ENCODE results near the gene PTPRG. TPM values are rescaled to one million over a fixed set of nuclear protein-coding genes. Genes with fewer than 3 reads are reported as not detected.

The PTPRG gene
- polyA plus RNA-seq, 1 donor (not counting 4 experiments of a cell fraction or from before 2014, with no cell fraction given): 12.1 TPM

- H3K27ac ChIP-seq (ENCODE audit: control insufficient read depth, insufficient read depth, low read length): no peak overlapping the region
- no peaks in the 10 kb centered on the region for H3K79me2 ChIP-seq (ENCODE audit: control insufficient read depth, insufficient read depth, low read length)
- H4K20me1 ChIP-seq (ENCODE audit: control insufficient read depth, extremely low read depth, insufficient read depth, low read length): no peaks in the 10 kb centered on the region
- peaks cover 0 to 5% of the 10 kb centered on the region in 2 experiments for H3K36me3 ChIP-seq (ENCODE audit: control insufficient read depth in 2 of 2, extremely low read depth in 1 of 2, insufficient read depth in 2 of 2, low read length in 2 of 2)
- FAIRE-seq (no peak), DNase-seq (ENCODE audit: low read depth, low spot score) (no peak)
- no peak overlapping the region for H2AFZ ChIP-seq (ENCODE audit: control insufficient read depth, low read length)
- no peaks in the 10 kb centered on the region for H3K27me3 ChIP-seq (ENCODE audit: control insufficient read depth, extremely low read depth, insufficient read depth, low read length)
- TF ChIP-seq, protein P1, sequence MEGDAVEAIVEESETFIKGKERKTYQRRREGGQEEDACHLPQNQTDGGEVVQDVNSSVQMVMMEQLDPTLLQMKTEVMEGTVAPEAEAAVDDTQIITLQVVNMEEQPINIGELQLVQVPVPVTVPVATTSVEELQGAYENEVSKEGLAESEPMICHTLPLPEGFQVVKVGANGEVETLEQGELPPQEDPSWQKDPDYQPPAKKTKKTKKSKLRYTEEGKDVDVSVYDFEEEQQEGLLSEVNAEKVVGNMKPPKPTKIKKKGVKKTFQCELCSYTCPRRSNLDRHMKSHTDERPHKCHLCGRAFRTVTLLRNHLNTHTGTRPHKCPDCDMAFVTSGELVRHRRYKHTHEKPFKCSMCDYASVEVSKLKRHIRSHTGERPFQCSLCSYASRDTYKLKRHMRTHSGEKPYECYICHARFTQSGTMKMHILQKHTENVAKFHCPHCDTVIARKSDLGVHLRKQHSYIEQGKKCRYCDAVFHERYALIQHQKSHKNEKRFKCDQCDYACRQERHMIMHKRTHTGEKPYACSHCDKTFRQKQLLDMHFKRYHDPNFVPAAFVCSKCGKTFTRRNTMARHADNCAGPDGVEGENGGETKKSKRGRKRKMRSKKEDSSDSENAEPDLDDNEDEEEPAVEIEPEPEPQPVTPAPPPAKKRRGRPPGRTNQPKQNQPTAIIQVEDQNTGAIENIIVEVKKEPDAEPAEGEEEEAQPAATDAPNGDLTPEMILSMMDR (optimal IDR thresholded peaks at IDR 0.05 in 1 of 3, IDR thresholded peaks at IDR 0.05 in 1 of 3, conservative IDR thresholded peaks at IDR 0.05 in 1 of 3; ENCODE audit: extremely low read depth in 1 of 3, insufficient read depth in 2 of 3, low read length in 3 of 3): peak; percentile 16 to 31 (median 20)
- no peak for TF ChIP-seq EZH2 (IDR thresholded peaks at IDR 0.05; ENCODE audit: low read length)
- H3K9me3 ChIP-seq (ENCODE audit: control insufficient read depth, low read depth, low read length): no peaks in the 10 kb centered on the region
- no peaks in the 10 kb centered on the region for H3K9me1 ChIP-seq (ENCODE audit: control insufficient read depth, extremely low read depth, insufficient read depth, low read length)
- no peak overlapping the region for H3K9ac ChIP-seq (ENCODE audit: control insufficient read depth, extremely low read depth, insufficient read depth, low read length)
- H3K4me2 ChIP-seq (ENCODE audit: control insufficient read depth, extremely low read depth, insufficient read depth, low read depth, low read length): no peak overlapping the region
- dilution Hi-C loops (cut with MboI; ENCODE audit: extremely low pct_ligation_motif_present, low sequenced_read_pairs): no loop called here
- no peaks in the 10 kb centered on the region for H3K4me1 ChIP-seq (ENCODE audit: control insufficient read depth, extremely low read depth, insufficient read depth, low read length)
- no peak overlapping the region for H3K4me3 ChIP-seq (ENCODE audit: control insufficient read depth in 2 of 3, extremely low read depth in 1 of 3, insufficient read depth in 2 of 3, low read depth in 1 of 3, low read length in 3 of 3)
These were observed 625.7 kb downstream of the PTPRG start for GRCh38 chr3:62187022-62187431.

DNA sequence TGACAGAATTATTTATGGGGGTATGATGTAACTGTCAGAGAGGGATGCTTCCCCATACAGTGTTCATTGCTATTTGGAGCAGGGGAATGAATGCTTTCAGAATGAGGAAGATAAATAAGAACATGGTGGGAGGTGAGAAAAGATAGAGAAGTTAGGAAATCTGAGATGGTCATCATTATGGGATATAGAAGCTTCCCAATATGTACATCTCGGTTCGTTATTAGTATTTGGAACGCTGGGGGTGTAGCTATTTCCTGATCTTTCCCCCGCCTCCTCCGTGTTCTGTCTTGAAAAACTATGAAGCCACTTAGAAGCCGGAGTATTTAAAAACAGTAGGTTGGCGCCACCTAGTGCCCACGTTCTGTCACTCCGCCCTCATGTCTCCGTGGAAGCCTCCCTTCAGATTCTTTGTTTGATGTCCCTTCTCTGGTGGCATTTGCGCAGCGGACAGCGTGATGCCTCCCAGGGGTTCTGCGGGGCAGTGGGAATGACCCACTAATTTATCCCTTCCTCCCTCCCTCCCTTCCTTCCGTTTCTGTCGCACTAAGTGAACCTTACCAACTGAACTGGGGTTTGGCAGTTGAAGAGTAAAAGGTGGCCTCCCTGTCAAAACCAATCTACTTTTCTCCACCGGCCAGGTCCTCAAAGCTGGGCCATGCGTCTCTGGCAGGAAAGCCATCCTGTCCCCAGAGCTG is 627.5 kb downstream of the PTPRG start:
- Histone ChIP-seq H3K36me3 (ENCODE audit: control insufficient read depth in 2 of 2, extremely low read depth in 1 of 2, insufficient read depth in 2 of 2, low read length in 2 of 2) (peaks cover 0 to 5% of the 10 kb centered on the region in 2 experiments), H3K79me2 (ENCODE audit: control insufficient read depth, insufficient read depth, low read length) (no peaks in the 10 kb centered on the region), H3K4me1 (ENCODE audit: control insufficient read depth, extremely low read depth, insufficient read depth, low read length) (no peaks in the 10 kb centered on the region), H3K9me1 (ENCODE audit: control insufficient read depth, extremely low read depth, insufficient read depth, low read length) (no peaks in the 10 kb centered on the region), H2AFZ (ENCODE audit: control insufficient read depth, low read length) (no peak overlapping the region), H4K20me1 (ENCODE audit: control insufficient read depth, extremely low read depth, insufficient read depth, low read length) (no peaks in the 10 kb centered on the region), H3K9me3 (ENCODE audit: control insufficient read depth, low read depth, low read length) (no peaks in the 10 kb centered on the region), H3K4me2 (ENCODE audit: control insufficient read depth, extremely low read depth, insufficient read depth, low read depth, low read length) (peak overlapping the region; percentile 18), H3K27ac (ENCODE audit: control insufficient read depth, insufficient read depth, low read length) (no peak overlapping the region), H3K27me3 (ENCODE audit: control insufficient read depth, extremely low read depth, insufficient read depth, low read length) (no peaks in the 10 kb centered on the region), H3K9ac (ENCODE audit: control insufficient read depth, extremely low read depth, insufficient read depth, low read length) (no peak overlapping the region), H3K4me3 (ENCODE audit: control insufficient read depth in 2 of 3, extremely low read depth in 1 of 3, insufficient read depth in 2 of 3, low read depth in 1 of 3, low read length in 3 of 3) (no peak overlapping the region)
- peak; percentile 89 for FAIRE-seq
- TF ChIP-seq, protein P1 (optimal IDR thresholded peaks at IDR 0.05 in 1 of 3, IDR thresholded peaks at IDR 0.05 in 1 of 3, conservative IDR thresholded peaks at IDR 0.05 in 1 of 3; ENCODE audit: extremely low read depth in 1 of 3, insufficient read depth in 2 of 3, low read length in 3 of 3): peak; percentile 79 to 86 (median 81)
- TF ChIP-seq EZH2 (IDR thresholded peaks at IDR 0.05; ENCODE audit: low read length): no peak
- dilution Hi-C loops (cut with MboI; ENCODE audit: extremely low pct_ligation_motif_present, low sequenced_read_pairs): no loop called here
- no peak for DNase-seq (ENCODE audit: low read depth, low spot score)

Measured in keratinocyte (primary cell).